Neural cell (in vitro differentiated cells): Measurements from ENCODE around the gene EEF1AKMT2. TPM values are rescaled to one million over a fixed set of nuclear protein-coding genes. Genes with fewer than 3 reads are reported as not detected.
"Not testable (repeated sequence)": the region's sequence is repeated elsewhere in the genome, so short reads cannot be mapped to it uniquely, and the experiment has no call there.

Source experiments
- H2AFZ ChIP-seq: fragments of 200-600, 300-800 bp; sonication (generic), shearing (Covaris generic); 2 replicates; pipeline ENCODE4 v1.6.0; 2014; ENCODE audit warnings: low read depth, mild to moderate bottlenecking, antibody characterized with exemption, low read length, moderate library complexity
- H3F3A ChIP-seq: fragments of 200-600 bp; shearing (Covaris generic); 2 replicates; pipeline ENCODE4 v1.6.1; 2016; ENCODE audit warnings: mild to moderate bottlenecking, moderate library complexity, mixed read lengths, antibody characterized with exemption, low read length; ENCODE audit not compliant: insufficient read depth, poor library complexity, severe bottlenecking
- H3K27ac ChIP-seq: fragments of 200-600, 300-800 bp; sonication (generic), shearing (Covaris generic); 2 replicates; pipeline ENCODE4 v1.5.1; 2014; ENCODE audit warnings: mild to moderate bottlenecking, low read length, moderate library complexity
- H3K27me3 ChIP-seq: fragments of 300-800, 200-600 bp; sonication (generic), shearing (Covaris generic); 2 replicates; pipeline ENCODE4 v1.6.0; 2014; ENCODE audit warnings: mild to moderate bottlenecking, low read depth, low read length, moderate library complexity; ENCODE audit not compliant: insufficient read depth
- H3K36me3 ChIP-seq: fragments of 300-800, 200-600 bp; sonication (generic), shearing (Covaris generic); 2 replicates; pipeline ENCODE4 v1.5.1; 2014; ENCODE audit warnings: mild to moderate bottlenecking, antibody characterized with exemption, low read length, moderate library complexity; ENCODE audit not compliant: insufficient read depth
- H3K4me2 ChIP-seq: fragments of 300-800, 200-600 bp; sonication (generic), shearing (Covaris generic); 2 replicates; pipeline ENCODE4 v1.6.0; 2014; ENCODE audit warnings: mild to moderate bottlenecking, low read length
- H3K4me3 ChIP-seq: fragments of 300-800, 200-600 bp; sonication (generic), shearing (Covaris generic); 2 replicates; pipeline ENCODE4 v1.5.1; 2014; ENCODE audit warnings: mild to moderate bottlenecking, low read length, moderate library complexity
- H3K79me2 ChIP-seq: fragments of 200-600 bp; shearing (Covaris generic); replicated peaks from 2 replicates; pipeline ENCODE4 v1.6.0; 2014; ENCODE audit warnings: mild to moderate bottlenecking, low read length, moderate library complexity; ENCODE audit not compliant: insufficient read depth
- H3K9ac ChIP-seq: fragments of 300-800, 200-600 bp; sonication (generic), shearing (Covaris generic); 2 replicates; pipeline ENCODE4 v1.6.1; 2016; ENCODE audit warnings: mild to moderate bottlenecking, low read length, mixed read lengths
- H3K9me2 ChIP-seq: fragments of 200-600 bp; shearing (Covaris generic); 2 replicates; pipeline ENCODE4 v1.6.1; 2016; ENCODE audit warnings: mild to moderate bottlenecking, low read length, mixed read lengths; ENCODE audit not compliant: insufficient read depth
- H3K9me3 ChIP-seq: fragments of 200-600, 300-800 bp; sonication (generic), shearing (Covaris generic); 2 replicates; pipeline ENCODE4 v1.6.1; 2016; ENCODE audit warnings: mild to moderate bottlenecking, mixed run types, low read length, moderate library complexity, mixed read lengths
- H4K20me1 ChIP-seq: fragments of 200-600 bp; shearing (Covaris generic); 2 replicates; pipeline ENCODE4 v1.6.1; 2016; ENCODE audit warnings: mild to moderate bottlenecking, mixed run types; ENCODE audit not compliant: insufficient read depth
- EP300 ChIP-seq: fragments of 450-650 bp; conservative IDR thresholded peaks from 2 replicates; pipeline ENCODE4 v1.6.1; 2014; ENCODE audit warnings: antibody characterized with exemption, mild to moderate bottlenecking, moderate library complexity; ENCODE audit not compliant: poor library complexity, severe bottlenecking
- EZH2 ChIP-seq: fragments of 200-600, 300-800 bp; shearing (Covaris generic), sonication (generic); IDR thresholded peaks from 2 replicates; pipeline ENCODE4 v1.6.1; 2014; ENCODE audit warnings: antibody characterized with exemption, low read length, borderline replicate concordance, mild to moderate bottlenecking; ENCODE audit not compliant: insufficient read depth, poor library complexity, severe bottlenecking
- MXI1 ChIP-seq: fragments of 450-650 bp; conservative IDR thresholded peaks from 2 replicates; pipeline ENCODE4 v1.6.1; 2014; ENCODE audit warnings: antibody characterized with exemption, mild to moderate bottlenecking; ENCODE audit not compliant: poor library complexity, severe bottlenecking
- POLR2AphosphoS5 ChIP-seq: IDR thresholded peaks from 2 replicates; pipeline ENCODE4 v1.6.1; 2012
- RAD21 ChIP-seq: fragments of 450-650 bp; conservative IDR thresholded peaks from 2 replicates; pipeline ENCODE4 v1.6.1; 2014; ENCODE audit warnings: antibody characterized with exemption, mild to moderate bottlenecking, moderate library complexity
- SMC3 ChIP-seq: fragments of 450-650 bp; conservative IDR thresholded peaks from 2 replicates; pipeline ENCODE4 v1.6.1; 2014; ENCODE audit warnings: antibody characterized with exemption, mild to moderate bottlenecking, moderate library complexity; ENCODE audit not compliant: poor library complexity
- TAF1 ChIP-seq: IDR thresholded peaks from 2 replicates; pipeline ENCODE4 v1.6.1; 2012; ENCODE audit warnings: low read depth
- polyA plus RNA-seq: library from polyadenylated mRNA; depleted of rRNA; stranded (reverse); fragments of >200 nt; gene quantifications from 2 replicates; pipeline ENCODE4 v1.2.3, GENCODE V29; 2014
- TF ChIP-seq, protein P1 (sequence below): IDR thresholded peaks from 2 replicates; pipeline ENCODE4 v1.6.1; 2012; ENCODE audit warnings: borderline replicate concordance
- TF ChIP-seq, protein P2 (sequence below): fragments of 450-650 bp; IDR thresholded peaks from 2 replicates; pipeline ENCODE4 v1.5.1; 2014; ENCODE audit warnings: antibody characterized with exemption, mild to moderate bottlenecking, moderate library complexity; ENCODE audit not compliant: poor library complexity, severe bottlenecking

EEF1AKMT2 gene
- polyA plus RNA-seq, 1 donor from 2014 or later: 63.7 TPM

DNA sequence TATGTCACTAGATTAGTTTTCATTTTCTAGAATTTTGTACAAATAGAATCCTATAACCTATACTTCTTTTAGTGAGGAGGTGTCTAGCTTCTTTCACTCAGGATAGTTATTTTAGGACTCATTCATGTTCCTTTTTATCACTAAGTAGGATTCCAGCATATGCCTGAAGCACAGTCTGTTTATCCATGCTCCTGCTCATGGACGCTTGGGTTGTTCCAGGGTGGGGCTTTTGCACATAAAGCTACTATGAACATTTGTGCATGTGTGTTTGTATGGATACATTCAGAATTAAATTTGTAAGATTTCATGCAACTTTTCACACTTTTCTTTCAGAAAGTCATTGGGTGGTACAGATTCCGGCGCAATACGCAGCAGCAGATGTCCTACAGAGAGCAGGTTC lies 34.6 kb upstream of the EEF1AKMT2 start:
- no peak overlapping the region for H3K27ac ChIP-seq
- no peaks in the 10 kb centered on the region for H4K20me1 ChIP-seq
- no peaks in the 10 kb centered on the region for H3K79me2 ChIP-seq
- H3K4me2 ChIP-seq: no peak overlapping the region
- H3K27me3 ChIP-seq: no peaks in the 10 kb centered on the region
- no peaks in the 10 kb centered on the region for H3K9me2 ChIP-seq
- TF ChIP-seq, protein P1, sequence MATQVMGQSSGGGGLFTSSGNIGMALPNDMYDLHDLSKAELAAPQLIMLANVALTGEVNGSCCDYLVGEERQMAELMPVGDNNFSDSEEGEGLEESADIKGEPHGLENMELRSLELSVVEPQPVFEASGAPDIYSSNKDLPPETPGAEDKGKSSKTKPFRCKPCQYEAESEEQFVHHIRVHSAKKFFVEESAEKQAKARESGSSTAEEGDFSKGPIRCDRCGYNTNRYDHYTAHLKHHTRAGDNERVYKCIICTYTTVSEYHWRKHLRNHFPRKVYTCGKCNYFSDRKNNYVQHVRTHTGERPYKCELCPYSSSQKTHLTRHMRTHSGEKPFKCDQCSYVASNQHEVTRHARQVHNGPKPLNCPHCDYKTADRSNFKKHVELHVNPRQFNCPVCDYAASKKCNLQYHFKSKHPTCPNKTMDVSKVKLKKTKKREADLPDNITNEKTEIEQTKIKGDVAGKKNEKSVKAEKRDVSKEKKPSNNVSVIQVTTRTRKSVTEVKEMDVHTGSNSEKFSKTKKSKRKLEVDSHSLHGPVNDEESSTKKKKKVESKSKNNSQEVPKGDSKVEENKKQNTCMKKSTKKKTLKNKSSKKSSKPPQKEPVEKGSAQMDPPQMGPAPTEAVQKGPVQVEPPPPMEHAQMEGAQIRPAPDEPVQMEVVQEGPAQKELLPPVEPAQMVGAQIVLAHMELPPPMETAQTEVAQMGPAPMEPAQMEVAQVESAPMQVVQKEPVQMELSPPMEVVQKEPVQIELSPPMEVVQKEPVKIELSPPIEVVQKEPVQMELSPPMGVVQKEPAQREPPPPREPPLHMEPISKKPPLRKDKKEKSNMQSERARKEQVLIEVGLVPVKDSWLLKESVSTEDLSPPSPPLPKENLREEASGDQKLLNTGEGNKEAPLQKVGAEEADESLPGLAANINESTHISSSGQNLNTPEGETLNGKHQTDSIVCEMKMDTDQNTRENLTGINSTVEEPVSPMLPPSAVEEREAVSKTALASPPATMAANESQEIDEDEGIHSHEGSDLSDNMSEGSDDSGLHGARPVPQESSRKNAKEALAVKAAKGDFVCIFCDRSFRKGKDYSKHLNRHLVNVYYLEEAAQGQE: no peak
- TF ChIP-seq RAD21 (no peak), POLR2AphosphoS5 (no peak), EZH2 (no peak), SMC3 (no peak), MXI1 (no peak), TAF1 (no peak), EP300 (no peak)
- TF ChIP-seq, protein P2, sequence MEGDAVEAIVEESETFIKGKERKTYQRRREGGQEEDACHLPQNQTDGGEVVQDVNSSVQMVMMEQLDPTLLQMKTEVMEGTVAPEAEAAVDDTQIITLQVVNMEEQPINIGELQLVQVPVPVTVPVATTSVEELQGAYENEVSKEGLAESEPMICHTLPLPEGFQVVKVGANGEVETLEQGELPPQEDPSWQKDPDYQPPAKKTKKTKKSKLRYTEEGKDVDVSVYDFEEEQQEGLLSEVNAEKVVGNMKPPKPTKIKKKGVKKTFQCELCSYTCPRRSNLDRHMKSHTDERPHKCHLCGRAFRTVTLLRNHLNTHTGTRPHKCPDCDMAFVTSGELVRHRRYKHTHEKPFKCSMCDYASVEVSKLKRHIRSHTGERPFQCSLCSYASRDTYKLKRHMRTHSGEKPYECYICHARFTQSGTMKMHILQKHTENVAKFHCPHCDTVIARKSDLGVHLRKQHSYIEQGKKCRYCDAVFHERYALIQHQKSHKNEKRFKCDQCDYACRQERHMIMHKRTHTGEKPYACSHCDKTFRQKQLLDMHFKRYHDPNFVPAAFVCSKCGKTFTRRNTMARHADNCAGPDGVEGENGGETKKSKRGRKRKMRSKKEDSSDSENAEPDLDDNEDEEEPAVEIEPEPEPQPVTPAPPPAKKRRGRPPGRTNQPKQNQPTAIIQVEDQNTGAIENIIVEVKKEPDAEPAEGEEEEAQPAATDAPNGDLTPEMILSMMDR: no peak
- no peak overlapping the region for H2AFZ ChIP-seq
- H3K9ac ChIP-seq: no peak overlapping the region
- H3K9me3 ChIP-seq: no peaks in the 10 kb centered on the region
- no peaks in the 10 kb centered on the region for H3F3A ChIP-seq
- H3K4me3 ChIP-seq: no peak overlapping the region
- H3K36me3 ChIP-seq: no peaks in the 10 kb centered on the region

DNA sequence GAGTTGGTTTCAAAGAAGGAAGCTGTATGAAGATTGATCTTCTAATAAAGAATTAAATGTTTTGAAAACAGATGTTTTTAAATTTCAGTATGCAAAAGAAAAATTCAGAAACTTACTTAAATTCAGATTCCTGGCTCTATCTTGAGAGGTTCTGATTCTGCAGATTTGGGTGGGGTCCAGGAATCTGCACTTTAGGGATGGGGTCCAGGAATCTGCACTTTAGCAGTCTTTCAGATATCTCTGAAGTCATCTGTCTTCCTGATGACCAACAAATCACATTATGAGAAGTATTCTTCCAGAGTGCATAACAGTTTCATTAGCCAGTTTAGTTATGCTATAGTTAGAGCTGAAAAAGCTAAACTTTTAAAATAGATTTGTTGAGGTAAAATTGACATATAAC lies 34.0 kb upstream of the EEF1AKMT2 start:
- Histone ChIP-seq H2AFZ (no peak overlapping the region), H3F3A (no peaks in the 10 kb centered on the region), H3K36me3 (no peaks in the 10 kb centered on the region), H3K9me3 (no peaks in the 10 kb centered on the region), H3K4me2 (no peak overlapping the region), H3K9me2 (no peaks in the 10 kb centered on the region), H4K20me1 (no peaks in the 10 kb centered on the region), H3K9ac (no peak overlapping the region), H3K4me3 (no peak overlapping the region), H3K27ac (no peak overlapping the region), H3K27me3 (no peaks in the 10 kb centered on the region), H3K79me2 (no peaks in the 10 kb centered on the region)
- TF ChIP-seq EZH2 (no peak), POLR2AphosphoS5 (no peak), TAF1 (no peak), SMC3 (no peak), EP300 (no peak), RAD21 (no peak), MXI1 (no peak)
- TF ChIP-seq, protein P1: no peak
- TF ChIP-seq, protein P2: no peak

DNA sequence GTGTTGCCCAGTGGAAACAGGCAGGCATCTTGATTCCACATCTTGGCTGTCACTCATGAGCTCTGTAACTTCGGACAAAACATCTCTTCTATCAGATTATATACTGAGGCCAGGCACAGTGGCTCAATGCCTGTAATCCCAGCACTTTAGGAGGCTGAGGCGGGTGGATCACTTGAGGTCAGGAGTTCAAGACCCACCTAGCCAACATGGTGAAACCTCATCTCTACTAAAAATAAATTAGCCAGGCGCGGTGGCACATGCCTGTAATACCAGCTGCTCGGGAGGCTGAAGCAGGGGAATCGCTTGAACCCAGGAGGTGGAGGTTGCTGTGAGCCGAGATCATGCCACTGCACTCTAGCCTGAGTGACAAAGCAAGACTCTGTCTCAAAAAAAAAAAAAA lies 33.2 kb upstream of the EEF1AKMT2 start:
- H3K9ac ChIP-seq: not testable (repeated sequence)

More for the DNA sequence above, 33.2 kb upstream of the EEF1AKMT2 start:
- not testable (repeated sequence) for H3K4me3 ChIP-seq, H3K27ac ChIP-seq, H3K79me2 ChIP-seq, H3K4me2 ChIP-seq, H3K36me3 ChIP-seq, H2AFZ ChIP-seq, H3K9me2 ChIP-seq, H3K27me3 ChIP-seq, H3F3A ChIP-seq, H4K20me1 ChIP-seq, H3K9me3 ChIP-seq
